HL-60 (cell line): ENCODE data around the gene DPAGT1.

Experiments used
- DNase-seq, 2 experiments: peaks; one replicate each; pipeline ENCODE4 v3.0.0-alpha.2; 2010 to 2020; ENCODE audit warnings: low read depth in 1 of 2, low spot score in 1 of 2
- H3K27ac ChIP-seq: fragments of 250-450 bp; sonication (Bioruptor Pico); replicated peaks from 2 replicates; pipeline ENCODE4 v1.5.1; 2020; ENCODE audit warnings: mild to moderate bottlenecking, moderate library complexity
- H3K27me3 ChIP-seq: fragments of 250-450 bp; sonication (Bioruptor Pico); 2 replicates; pipeline ENCODE4 v1.5.1; 2021; ENCODE audit warnings: mild to moderate bottlenecking, moderate library complexity; ENCODE audit not compliant: insufficient read depth, poor library complexity, severe bottlenecking
- H3K4me3 ChIP-seq: replicated peaks from 2 replicates; pipeline ENCODE4 v1.5.1; 2011; ENCODE audit warnings: mild to moderate bottlenecking, control low read depth, low read length; ENCODE audit not compliant: insufficient read depth
- CTCF ChIP-seq: IDR thresholded peaks from one replicate; pipeline ENCODE4 v1.5.1; 2011; ENCODE audit warnings: low read length, control low read depth, inconsistent platforms; ENCODE audit not compliant: insufficient read depth
- GABPA ChIP-seq: IDR thresholded peaks from 2 replicates; pipeline ENCODE4 v1.6.1; 2012; ENCODE audit warnings: low read depth
- POLR2AphosphoS5 ChIP-seq: IDR thresholded peaks from 2 replicates; pipeline ENCODE4 v1.6.1; 2012; ENCODE audit warnings: low read depth
- REST ChIP-seq: IDR thresholded peaks from 2 replicates; pipeline ENCODE4 v1.6.1; 2012; ENCODE audit warnings: low read depth; ENCODE audit not compliant: insufficient replicate concordance
- SPI1 ChIP-seq: IDR thresholded peaks from 2 replicates; pipeline ENCODE4 v1.6.1; 2012; ENCODE audit warnings: low read depth, mild to moderate bottlenecking, borderline replicate concordance

The DPAGT1 gene

GRCh38 chr11:119110439-119110838 lies 8.8 kb upstream of the DPAGT1 start:
- Histone ChIP-seq H3K27me3 (no peaks in the 10 kb centered on the region), H3K27ac (no peak overlapping the region), H3K4me3 (no peak overlapping the region)
- TF ChIP-seq GABPA: no peak
- TF ChIP-seq POLR2AphosphoS5: no peak
- no peak for TF ChIP-seq CTCF
- no peak for TF ChIP-seq REST
- TF ChIP-seq SPI1: no peak
- DNase-seq: no peak

- no peak for TF ChIP-seq GABPA
- no peak for TF ChIP-seq REST
- no peak for TF ChIP-seq SPI1
- TF ChIP-seq POLR2AphosphoS5: no peak
- no peak for TF ChIP-seq CTCF
- H3K27me3 ChIP-seq: no peaks in the 10 kb centered on the region
These were observed 8.2 kb upstream of the DPAGT1 start for GRCh38 chr11:119109843-119110242.

GRCh38 chr11:119108857-119109221 lies 7.2 kb upstream of the DPAGT1 start:
- TF ChIP-seq REST: no peak
- TF ChIP-seq SPI1: no peak
- no peak for TF ChIP-seq GABPA
- no peak for TF ChIP-seq CTCF
- TF ChIP-seq POLR2AphosphoS5: no peak
- H3K27me3 ChIP-seq: no peaks in the 10 kb centered on the region
- no peak for DNase-seq
- peak overlapping the region; percentile 88 for H3K4me3 ChIP-seq
- peak overlapping the region; percentile 86 for H3K27ac ChIP-seq

More at GRCh38 chr11:119109843-119110242, 8.2 kb upstream of the DPAGT1 start:
- no peak for DNase-seq
- no peak overlapping the region for H3K27ac ChIP-seq
- H3K4me3 ChIP-seq: no peak overlapping the region
